Skin epidermis (tissue), 12 donors: Measurements from ENCODE around the gene ADAMTS2.

Experiments used
- H3K27ac ChIP-seq, 21 experiments: fragments of 200-600 bp; sonication (generic) in 11 of 21; one replicate each; pipeline ENCODE4 v1.5.0; 2020; ENCODE audit warnings: mild to moderate bottlenecking in 3 of 21, inconsistent platforms in 2 of 21, moderate library complexity in 2 of 21
- H3K4me3 ChIP-seq, 7 experiments: fragments of 200-600 bp; sonication (generic) in 2 of 7; one replicate each; pipeline ENCODE4 v1.5.0; 2020; ENCODE audit warnings: inconsistent platforms in 2 of 7, mild to moderate bottlenecking in 2 of 7, moderate library complexity in 1 of 7

The ADAMTS2 gene

GRCh38 chr5:179346401-179346800, 1.1 kb upstream of the ADAMTS2 start:
- Histone ChIP-seq H3K4me3 (no peak overlapping the region), H3K27ac (peak overlapping the region in 1 of 21 experiments; percentile 75)

- peak overlapping the region in 14 of 21 experiments; percentile 46 to 90 (median 76) for H3K27ac ChIP-seq
- peak overlapping the region; percentile 24 to 50 (median 45) for H3K4me3 ChIP-seq
Measured at GRCh38 chr5:179345183-179345432, 153 bp downstream of the ADAMTS2 start.

GRCh38 chr5:179344431-179345182, 654 bp downstream of the ADAMTS2 start:
- peak overlapping the region in 19 of 21 experiments; percentile 21 to 90 (median 72) for H3K27ac ChIP-seq
- H3K4me3 ChIP-seq = peak overlapping the region; percentile 24 to 50 (median 45)

- H3K4me3 ChIP-seq = peak overlapping the region; percentile 24 to 50 (median 45)
- peak overlapping the region in 18 of 21 experiments; percentile 43 to 90 (median 74) for H3K27ac ChIP-seq
Measured at GRCh38 chr5:179343719-179344430, 1.4 kb downstream of the ADAMTS2 start.

GRCh38 chr5:179343021-179343718, 2.1 kb downstream of the ADAMTS2 start:
- peak overlapping the region; percentile 24 to 50 (median 45) for H3K4me3 ChIP-seq
- H3K27ac ChIP-seq = peak overlapping the region in 7 of 21 experiments; percentile 16 to 90 (median 75)

GRCh38 chr5:179342577-179342976, 2.7 kb downstream of the ADAMTS2 start:
- peak overlapping the region in 1 of 21 experiments; percentile 90 for H3K27ac ChIP-seq

GRCh38 chr5:179340465-179340864, 4.8 kb downstream of the ADAMTS2 start:
- H3K27ac ChIP-seq = no peak overlapping the region
- H3K4me3 ChIP-seq = no peak overlapping the region

More at GRCh38 chr5:179342577-179342976, 2.7 kb downstream of the ADAMTS2 start:
- H3K4me3 ChIP-seq = peak overlapping the region in 4 of 7 experiments; percentile 20 to 49 (median 46)

GRCh38 chr5:179339996-179340395, 5.3 kb downstream of the ADAMTS2 start:
- no peak overlapping the region for H3K4me3 ChIP-seq
- no peak overlapping the region for H3K27ac ChIP-seq

- Histone ChIP-seq H3K27ac (no peak overlapping the region), H3K4me3 (no peak overlapping the region)
Measured at GRCh38 chr5:179339081-179339480, 6.2 kb downstream of the ADAMTS2 start.

GRCh38 chr5:179337796-179338676, 7.2 kb downstream of the ADAMTS2 start:
- H3K27ac ChIP-seq = no peak overlapping the region
- no peak overlapping the region for H3K4me3 ChIP-seq

- H3K4me3 ChIP-seq = no peak overlapping the region
- H3K27ac ChIP-seq = no peak overlapping the region
Measured at GRCh38 chr5:179336871-179337795, 8.1 kb downstream of the ADAMTS2 start.

GRCh38 chr5:179336126-179336870, 9.0 kb downstream of the ADAMTS2 start:
- no peak overlapping the region for H3K4me3 ChIP-seq
- H3K27ac ChIP-seq = no peak overlapping the region

GRCh38 chr5:179333796-179334761, 11.2 kb downstream of the ADAMTS2 start:
- H3K27ac ChIP-seq = no peak overlapping the region

GRCh38 chr5:179332741-179333290, 12.4 kb downstream of the ADAMTS2 start:
- H3K27ac ChIP-seq = no peak overlapping the region
- H3K4me3 ChIP-seq = no peak overlapping the region

More at GRCh38 chr5:179333796-179334761, 11.2 kb downstream of the ADAMTS2 start:
- no peak overlapping the region for H3K4me3 ChIP-seq

GRCh38 chr5:179331591-179332375, 13.5 kb downstream of the ADAMTS2 start:
- Histone ChIP-seq H3K4me3 (no peak overlapping the region), H3K27ac (no peak overlapping the region)
